IMR-90 (cell line): ENCODE measurements around the gene CEP97. TPM values are rescaled to one million over a fixed set of nuclear protein-coding genes. Genes with fewer than 3 reads are reported as not detected.

ENCODE experiments used
- ATAC-seq: fragments of 200-7000 bp; cut with Tn5 transposase; 2 replicates; pipeline ENCODE4 v1.9.1; 2020; ENCODE audit warnings: low read depth, mild to moderate bottlenecking, moderate library complexity
- BruUV-seq: library from RNA; stranded (reverse); fragments of 400-500 nt; replicated peaks from 2 replicates; lab custom pipeline; 2021; lab: Mats Ljungman, UMichigan
- CTCF ChIA-PET: fragments of 300-600 bp; formaldehyde crosslinking; extraction: SDS; loops from one replicate; lab custom pipeline; 2021; ENCODE audit warnings: antibody characterized with exemption; lab: Yijun Ruan, JAX
- POLR2A ChIA-PET: fragments of 300-600 bp; sonication (Branson Sonifier 250); formaldehyde crosslinking; loops from one replicate; lab custom pipeline; 2022; ENCODE audit warnings: antibody characterized with exemption; ENCODE audit not compliant: unreplicated experiment; lab: Charles Lee
- DNase-seq: peaks from one replicate; pipeline ENCODE4 v3.0.0; 2013
- H2AFZ ChIP-seq: replicated peaks from 2 replicates; pipeline ENCODE3; 2013; ENCODE audit warnings: low read length, mild to moderate bottlenecking; ENCODE audit not compliant: poor library complexity
- H2AK5ac ChIP-seq: 2 replicates; pipeline ENCODE4 v1.6.1; 2013; ENCODE audit warnings: low read depth, low read length, inconsistent platforms
- H2AK9ac ChIP-seq: replicated peaks from 2 replicates; pipeline ENCODE3; 2013; ENCODE audit warnings: mild to moderate bottlenecking, low read depth, low read length, moderate library complexity; ENCODE audit not compliant: poor library complexity
- H2BK120ac ChIP-seq: 2 replicates; pipeline ENCODE4 v1.6.1; 2013; ENCODE audit warnings: low read depth, low read length, inconsistent platforms
- H2BK15ac ChIP-seq: 3 replicates; pipeline ENCODE4 v1.6.1; 2013; ENCODE audit warnings: low read depth, low read length, inconsistent platforms
- H2BK20ac ChIP-seq: 2 replicates; pipeline ENCODE4 v1.6.1; 2013; ENCODE audit warnings: low read depth, mild to moderate bottlenecking, inconsistent platforms, low read length, moderate library complexity
- H2BK5ac ChIP-seq: 2 replicates; pipeline ENCODE4 v1.6.1; 2013; ENCODE audit warnings: mild to moderate bottlenecking, low read depth, low read length, inconsistent platforms; ENCODE audit not compliant: poor library complexity, severe bottlenecking
- H3K14ac ChIP-seq: replicated peaks from 2 replicates; pipeline ENCODE4 v1.6.1; 2013; ENCODE audit warnings: low read depth, low read length, inconsistent platforms
- H3K18ac ChIP-seq: 2 replicates; pipeline ENCODE4 v1.6.1; 2013; ENCODE audit warnings: low read depth, low read length, control low read depth
- H3K23ac ChIP-seq: 2 replicates; pipeline ENCODE4 v1.6.1; 2013; ENCODE audit warnings: low read depth, low read length, inconsistent platforms
- H3K27ac ChIP-seq: 2 replicates; pipeline ENCODE4 v1.5.1; 2013; ENCODE audit warnings: mild to moderate bottlenecking, control low read depth, low read length; ENCODE audit not compliant: insufficient read depth
- H3K27me3 ChIP-seq: 2 replicates; pipeline ENCODE4 v1.6.1; 2013; ENCODE audit warnings: low read length; ENCODE audit not compliant: control insufficient read depth, insufficient read depth
- H3K36me3 ChIP-seq: 2 replicates; pipeline ENCODE4 v1.6.1; 2013; ENCODE audit warnings: low read length, mixed read lengths; ENCODE audit not compliant: control insufficient read depth, insufficient read depth
- H3K4ac ChIP-seq: 2 replicates; pipeline ENCODE4 v1.6.1; 2013; ENCODE audit warnings: low read depth, low read length, inconsistent platforms
- H3K4me1 ChIP-seq: 2 replicates; pipeline ENCODE4 v1.6.1; 2013; ENCODE audit warnings: low read length, mixed read lengths; ENCODE audit not compliant: control insufficient read depth, insufficient read depth
- H3K4me2 ChIP-seq: 2 replicates; pipeline ENCODE4 v1.6.1; 2013; ENCODE audit warnings: low read depth, mild to moderate bottlenecking, control low read depth, low read length, moderate library complexity
- H3K4me3 ChIP-seq: 2 replicates; pipeline ENCODE4 v1.5.1; 2013; ENCODE audit warnings: low read depth, mild to moderate bottlenecking, control low read depth, low read length, moderate library complexity; ENCODE audit not compliant: insufficient read depth
- H3K56ac ChIP-seq: 2 replicates; pipeline ENCODE4 v1.6.1; 2013; ENCODE audit warnings: low read length, inconsistent platforms; ENCODE audit not compliant: insufficient read depth; ENCODE audit errors: extremely low read depth
- H3K79me1 ChIP-seq, 2 experiments: 2 replicates each; pipeline ENCODE4 v1.6.1; 2013; ENCODE audit warnings: low read length in 2 of 2, inconsistent platforms in 1 of 2, low read depth in 1 of 2
- H3K9ac ChIP-seq: 2 replicates; pipeline ENCODE4 v1.6.1; 2013; ENCODE audit warnings: low read depth, low read length, control low read depth
- H3K9me1 ChIP-seq: 2 replicates; pipeline ENCODE4 v1.6.1; 2013; ENCODE audit warnings: low read length, inconsistent platforms; ENCODE audit not compliant: insufficient read depth
- H3K9me3 ChIP-seq: 2 replicates; pipeline ENCODE4 v1.6.1; 2013; ENCODE audit warnings: low read length; ENCODE audit not compliant: control insufficient read depth, insufficient read depth
- H4K20me1 ChIP-seq: 2 replicates; pipeline ENCODE4 v1.6.1; 2013; ENCODE audit warnings: low read length, inconsistent platforms; ENCODE audit not compliant: insufficient read depth
- H4K5ac ChIP-seq: 2 replicates; pipeline ENCODE4 v1.6.1; 2013; ENCODE audit warnings: mild to moderate bottlenecking, low read depth, low read length, control low read depth
- H4K8ac ChIP-seq, 2 experiments: 2 replicates each; pipeline ENCODE4 v1.6.1; 2013; ENCODE audit warnings: low read depth in 2 of 2, low read length in 2 of 2, control low read depth in 1 of 2, inconsistent platforms in 1 of 2
- H4K91ac ChIP-seq: 2 replicates; pipeline ENCODE4 v1.6.1; 2013; ENCODE audit warnings: low read depth, low read length, inconsistent platforms; ENCODE audit not compliant: insufficient read depth
- BHLHE40 ChIP-seq: fragments of 150-350 bp; IDR thresholded peaks from 2 replicates; pipeline ENCODE4 v1.6.1; 2016; ENCODE audit warnings: mild to moderate bottlenecking, low read depth, low read length
- CEBPB ChIP-seq: IDR thresholded peaks from 2 replicates; pipeline ENCODE4 v1.6.1; 2012; ENCODE audit warnings: low read depth, low read length, improper control_type of control experiment
- CHD1 ChIP-seq: IDR thresholded peaks from 2 replicates; pipeline ENCODE4 v1.6.1; 2012; ENCODE audit warnings: low read depth, low read length, improper control_type of control experiment
- FOS ChIP-seq: fragments of 150-350 bp; IDR thresholded peaks from 2 replicates; pipeline ENCODE4 v1.6.1; 2016; ENCODE audit warnings: low read depth, low read length
- MAFK ChIP-seq: IDR thresholded peaks from 2 replicates; pipeline ENCODE4 v1.6.1; 2012; ENCODE audit warnings: low read depth, low read length, improper control_type of control experiment
- MAZ ChIP-seq: IDR thresholded peaks from 2 replicates; pipeline ENCODE4 v1.6.1; 2012; ENCODE audit warnings: low read depth, mild to moderate bottlenecking, low read length, improper control_type of control experiment, moderate library complexity, borderline replicate concordance
- MXI1 ChIP-seq: IDR thresholded peaks from 2 replicates; pipeline ENCODE4 v1.6.1; 2012; ENCODE audit warnings: low read depth, mild to moderate bottlenecking, low read length, moderate library complexity, borderline replicate concordance
- NFE2L2 ChIP-seq: fragments of 150-350 bp; IDR thresholded peaks from 2 replicates; pipeline ENCODE4 v1.6.1; 2016; ENCODE audit warnings: low read depth, mild to moderate bottlenecking, low read length
- POLR2A ChIP-seq: IDR thresholded peaks from 2 replicates; pipeline ENCODE4 v1.6.1; 2012; ENCODE audit warnings: mild to moderate bottlenecking, low read depth, low read length
- RCOR1 ChIP-seq: IDR thresholded peaks from 2 replicates; pipeline ENCODE4 v1.6.1; 2012; ENCODE audit warnings: mild to moderate bottlenecking, low read length, improper control_type of control experiment; ENCODE audit not compliant: insufficient replicate concordance
- RFX5 ChIP-seq: IDR thresholded peaks from 2 replicates; pipeline ENCODE4 v1.8.0; 2012; ENCODE audit warnings: low read depth, mild to moderate bottlenecking, low read length, moderate library complexity
- SMC3 ChIP-seq: fragments of 150-350 bp; IDR thresholded peaks from 2 replicates; pipeline ENCODE4 v1.6.1; 2016; ENCODE audit warnings: low read depth, mild to moderate bottlenecking, antibody characterized with exemption, low read length, moderate library complexity
- WGBS, 2 experiments: methylation state at CpG; one replicate each; pipeline versions ENCODE4 v1.1.5 to v1.1.7; 2013; ENCODE audit warnings: missing lambda C conversion rate in 2 of 2; ENCODE audit not compliant: insufficient read length in 1 of 2; ENCODE audit errors: extremely low coverage in 2 of 2; 5-methylcytosine and 5-hydroxymethylcytosine counted together
- dilution Hi-C: fragments of 300-500 bp; cut with HindIII; formaldehyde crosslinking; loops from one replicate; pipeline ENCODE4 v1.14.3; 2018; ENCODE audit warnings: low sequenced_read_pairs; ENCODE audit not compliant: unreplicated experiment
- in situ Hi-C: fragments of 300-500 bp; cut with MboI; formaldehyde crosslinking; loops from 3 replicates; pipeline ENCODE4 v1.14.3; 2019; ENCODE audit warnings: low sequenced_read_pairs, inconsistent platforms, mixed read lengths
- intact Hi-C: fragments of 100-400 bp; cut with micrococcal nuclease; formaldehyde crosslinking; loops from 2 replicates; pipeline ENCODE4 v1.10.0; 2022
- polyA plus RNA-seq, 3 experiments: library from polyadenylated mRNA; depleted of rRNA; stranded (reverse); fragments of >200 nt; gene quantifications; 2 replicates each; pipeline ENCODE4 v1.2.3, GENCODE V29; 2012; ENCODE audit warnings: low replicate concordance in 1 of 3
- total RNA-seq: library from RNA; depleted of rRNA; stranded (reverse); fragments of >200 nt; gene quantifications from 2 replicates; pipeline ENCODE4 v1.2.3, GENCODE V29; 2012
- TF ChIP-seq, protein P1 (sequence below): conservative IDR thresholded peaks from 2 replicates; pipeline ENCODE4 v1.5.1; 2012; ENCODE audit warnings: mild to moderate bottlenecking, low read depth, low read length, improper control_type of control experiment
- TF ChIP-seq, protein P2 (sequence below): fragments of 150-350 bp; IDR thresholded peaks from 2 replicates; pipeline ENCODE4 v1.6.1; 2017; ENCODE audit warnings: mild to moderate bottlenecking, antibody characterized with exemption, low read length, low read depth
- TF ChIP-seq, protein P3 (sequence below): fragments of 150-350 bp; IDR thresholded peaks from 2 replicates; pipeline ENCODE4 v1.6.1; 2016; ENCODE audit warnings: low read depth, mild to moderate bottlenecking, low read length, moderate library complexity, borderline replicate concordance

Gene CEP97
- total and polyA plus RNA-seq, 2 of the 4 experiments (the other 2 are of a cell fraction), result 2.0 to 21.9 TPM

DNA sequence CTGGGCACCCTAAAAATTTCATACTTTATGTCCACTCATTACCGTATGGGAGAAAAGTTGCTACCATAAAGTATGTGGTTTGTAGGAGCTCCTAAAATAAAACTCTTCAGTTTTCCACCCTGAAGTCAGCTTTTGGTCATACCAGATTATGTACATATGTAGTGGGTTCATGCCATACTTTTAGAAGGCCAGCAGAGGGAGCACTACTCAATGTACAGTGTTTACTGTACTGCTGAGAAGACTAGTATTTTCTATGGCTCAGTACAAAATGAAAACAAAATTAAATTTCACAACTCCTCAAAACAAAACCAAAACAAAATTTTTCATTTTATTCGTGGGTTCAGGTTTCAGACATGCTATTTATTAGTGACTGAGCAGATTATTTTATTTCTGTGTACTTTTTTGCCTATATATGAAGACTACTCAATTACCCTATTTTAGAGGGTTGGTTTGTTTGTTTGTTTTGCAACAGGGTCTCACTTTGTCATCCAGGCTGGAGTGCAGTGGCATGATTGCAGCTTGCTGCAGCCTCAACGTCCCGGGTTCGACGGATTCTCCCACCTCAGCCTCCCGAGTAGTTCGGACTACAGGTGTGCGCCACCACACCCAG is 78.9 kb downstream of the CEP97 start:
- no peak overlapping the region for H3K4me2 ChIP-seq
- H3K27ac ChIP-seq, result no peak overlapping the region
- ATAC-seq (peak; percentile 99), DNase-seq (peak; percentile 79)
- H4K20me1 ChIP-seq, result 0 out of 2 replicates have a peak, but pooled peaks cover 3% of the 10 kb centered on the region
- intact Hi-C loops (loop anchor here (2.0 kb wide), 1 partner anchor 734 kb away; no protein-coding TSS in a partner anchor), in situ Hi-C loops (loop anchor here (10.0 kb wide), 1 partner anchor 732 kb away; no protein-coding TSS in a partner anchor), dilution Hi-C loops (loop anchor here (10.0 kb wide), 1 partner anchor 732 kb away; no protein-coding TSS in a partner anchor)
- no peak overlapping the region for H3K4me3 ChIP-seq
- no peak overlapping the region for H3K9ac ChIP-seq
- WGBS, 2 experiments, result no CpG with 5 or more reads among the region's 9 CpGs
- H3K56ac ChIP-seq, result no peak overlapping the region
- no peak overlapping the region for H2AK9ac ChIP-seq
- no peak overlapping the region for H4K5ac ChIP-seq
- no peak overlapping the region for H2AK5ac ChIP-seq
- H2AFZ ChIP-seq, result no peak overlapping the region
- no peaks in the 10 kb centered on the region for H3K9me3 ChIP-seq
- ChIA-PET CTCF (interaction anchor here (0.5 to 8.5 kb wide), 11 partner anchors 9 to 442 kb away, joined by 3 to 81 read pairs (median 4); no protein-coding TSS in a partner anchor), POLR2A (interaction anchor here (1.2 kb wide), 1 partner anchor 24 kb away, joined by 4 read pairs; the partner anchor contains the start of gene NXPE3)
- no peak overlapping the region for H3K14ac ChIP-seq
- H2BK5ac ChIP-seq, result no peak overlapping the region
- no peak overlapping the region for H2BK15ac ChIP-seq
- H3K4ac ChIP-seq, result no peak overlapping the region
- H3K27me3 ChIP-seq, result no peaks in the 10 kb centered on the region
- no peak overlapping the region for H2BK120ac ChIP-seq
- BruUV-seq, result no TSS peak
- no peaks in the 10 kb centered on the region for H3K4me1 ChIP-seq
- peaks cover 12 to 15% of the 10 kb centered on the region in 2 experiments for H3K79me1 ChIP-seq
- no peak overlapping the region for H3K18ac ChIP-seq
- no peaks in the 10 kb centered on the region for H3K9me1 ChIP-seq
- H3K23ac ChIP-seq, result no peak overlapping the region
- no peak overlapping the region for H2BK20ac ChIP-seq
- no peak overlapping the region for H4K8ac ChIP-seq
- H4K91ac ChIP-seq, result no peak overlapping the region
- H3K36me3 ChIP-seq, result peaks cover 18% of the 10 kb centered on the region
- TF ChIP-seq SMC3 (peak; percentile 61), RFX5 (no peak), CHD1 (no peak), MXI1 (no peak), FOS (no peak), CEBPB (no peak), MAZ (no peak), NFE2L2 (no peak), MAFK (no peak), RCOR1 (no peak), BHLHE40 (no peak), POLR2A (no peak)
- TF ChIP-seq, protein P1, sequence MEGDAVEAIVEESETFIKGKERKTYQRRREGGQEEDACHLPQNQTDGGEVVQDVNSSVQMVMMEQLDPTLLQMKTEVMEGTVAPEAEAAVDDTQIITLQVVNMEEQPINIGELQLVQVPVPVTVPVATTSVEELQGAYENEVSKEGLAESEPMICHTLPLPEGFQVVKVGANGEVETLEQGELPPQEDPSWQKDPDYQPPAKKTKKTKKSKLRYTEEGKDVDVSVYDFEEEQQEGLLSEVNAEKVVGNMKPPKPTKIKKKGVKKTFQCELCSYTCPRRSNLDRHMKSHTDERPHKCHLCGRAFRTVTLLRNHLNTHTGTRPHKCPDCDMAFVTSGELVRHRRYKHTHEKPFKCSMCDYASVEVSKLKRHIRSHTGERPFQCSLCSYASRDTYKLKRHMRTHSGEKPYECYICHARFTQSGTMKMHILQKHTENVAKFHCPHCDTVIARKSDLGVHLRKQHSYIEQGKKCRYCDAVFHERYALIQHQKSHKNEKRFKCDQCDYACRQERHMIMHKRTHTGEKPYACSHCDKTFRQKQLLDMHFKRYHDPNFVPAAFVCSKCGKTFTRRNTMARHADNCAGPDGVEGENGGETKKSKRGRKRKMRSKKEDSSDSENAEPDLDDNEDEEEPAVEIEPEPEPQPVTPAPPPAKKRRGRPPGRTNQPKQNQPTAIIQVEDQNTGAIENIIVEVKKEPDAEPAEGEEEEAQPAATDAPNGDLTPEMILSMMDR, result peak; percentile 78
- TF ChIP-seq, protein P2, sequence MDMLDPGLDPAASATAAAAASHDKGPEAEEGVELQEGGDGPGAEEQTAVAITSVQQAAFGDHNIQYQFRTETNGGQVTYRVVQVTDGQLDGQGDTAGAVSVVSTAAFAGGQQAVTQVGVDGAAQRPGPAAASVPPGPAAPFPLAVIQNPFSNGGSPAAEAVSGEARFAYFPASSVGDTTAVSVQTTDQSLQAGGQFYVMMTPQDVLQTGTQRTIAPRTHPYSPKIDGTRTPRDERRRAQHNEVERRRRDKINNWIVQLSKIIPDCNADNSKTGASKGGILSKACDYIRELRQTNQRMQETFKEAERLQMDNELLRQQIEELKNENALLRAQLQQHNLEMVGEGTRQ, result no peak
- TF ChIP-seq, protein P3, sequence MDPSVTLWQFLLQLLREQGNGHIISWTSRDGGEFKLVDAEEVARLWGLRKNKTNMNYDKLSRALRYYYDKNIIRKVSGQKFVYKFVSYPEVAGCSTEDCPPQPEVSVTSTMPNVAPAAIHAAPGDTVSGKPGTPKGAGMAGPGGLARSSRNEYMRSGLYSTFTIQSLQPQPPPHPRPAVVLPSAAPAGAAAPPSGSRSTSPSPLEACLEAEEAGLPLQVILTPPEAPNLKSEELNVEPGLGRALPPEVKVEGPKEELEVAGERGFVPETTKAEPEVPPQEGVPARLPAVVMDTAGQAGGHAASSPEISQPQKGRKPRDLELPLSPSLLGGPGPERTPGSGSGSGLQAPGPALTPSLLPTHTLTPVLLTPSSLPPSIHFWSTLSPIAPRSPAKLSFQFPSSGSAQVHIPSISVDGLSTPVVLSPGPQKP, result no peak
